NCI-H128 (cell line): ENCODE measurements around the gene NLGN1.
A peak's percentile ranks its signal among the peaks of the same experiment; 100 is the strongest.

ENCODE experiments used
- DNase-seq: peaks from one replicate; lab custom pipeline; 2025; ENCODE audit not compliant: unreplicated experiment; lab: John Stamatoyannopoulos, UW

The NLGN1 gene

DNA sequence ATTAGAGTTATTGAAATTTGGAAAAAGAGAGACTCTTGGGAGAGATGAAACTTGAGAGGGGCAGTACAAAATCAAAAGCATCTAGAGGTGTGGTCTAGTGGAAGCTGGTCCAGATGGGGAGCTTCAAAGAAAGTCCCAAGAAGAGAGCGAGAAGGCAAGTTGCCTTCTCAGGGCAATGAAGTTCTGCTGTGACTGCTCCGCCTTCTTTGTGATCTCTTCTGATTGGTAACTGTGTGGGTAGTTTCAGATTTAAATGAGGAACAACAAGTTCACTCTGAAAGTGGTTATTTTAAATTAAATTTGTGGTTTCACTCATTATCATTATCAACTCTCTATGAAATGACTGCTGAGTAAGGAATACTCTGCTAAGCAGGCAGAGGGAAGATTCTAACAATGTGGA lies 233.3 kb downstream of the NLGN1 start:
- no peak for DNase-seq

DNA sequence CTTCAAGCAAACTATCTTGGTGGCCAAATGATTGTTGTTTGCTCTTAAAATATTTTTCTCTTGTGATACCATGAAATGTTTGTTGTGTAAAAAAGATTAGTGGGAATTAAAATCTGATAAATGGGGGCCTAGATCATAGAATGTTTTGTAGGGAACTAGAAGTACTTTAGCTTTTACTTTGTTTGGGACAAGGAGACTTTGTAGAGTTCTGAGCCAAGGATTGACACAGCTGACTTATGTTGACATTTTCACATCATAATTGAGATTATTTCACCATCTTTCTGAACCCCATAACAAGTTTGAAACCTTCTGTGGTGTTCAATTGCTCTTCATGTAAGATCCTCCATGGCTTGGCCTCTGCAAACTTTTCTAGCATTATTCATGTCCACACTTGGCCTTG lies 235.4 kb downstream of the NLGN1 start:
- no peak for DNase-seq

DNA sequence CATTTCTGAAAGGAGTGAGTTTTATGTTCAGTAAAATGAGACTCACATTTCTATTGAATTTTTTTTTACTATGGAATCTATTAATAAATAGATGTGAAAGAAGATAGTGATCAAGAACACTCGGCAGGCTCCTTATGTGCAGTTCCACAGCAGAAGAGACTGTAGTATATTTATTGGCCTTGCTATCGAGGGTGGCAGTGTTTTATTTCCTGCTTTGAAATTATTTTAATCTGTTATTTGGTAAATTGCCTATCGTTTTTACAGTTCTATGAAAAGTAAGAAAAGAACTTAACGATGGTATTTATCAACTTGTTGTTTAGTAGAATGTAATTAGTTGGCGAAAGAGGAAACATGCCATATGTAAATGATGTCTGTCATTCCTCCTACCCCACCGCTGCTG lies 238.3 kb downstream of the NLGN1 start:
- no peak for DNase-seq

DNA sequence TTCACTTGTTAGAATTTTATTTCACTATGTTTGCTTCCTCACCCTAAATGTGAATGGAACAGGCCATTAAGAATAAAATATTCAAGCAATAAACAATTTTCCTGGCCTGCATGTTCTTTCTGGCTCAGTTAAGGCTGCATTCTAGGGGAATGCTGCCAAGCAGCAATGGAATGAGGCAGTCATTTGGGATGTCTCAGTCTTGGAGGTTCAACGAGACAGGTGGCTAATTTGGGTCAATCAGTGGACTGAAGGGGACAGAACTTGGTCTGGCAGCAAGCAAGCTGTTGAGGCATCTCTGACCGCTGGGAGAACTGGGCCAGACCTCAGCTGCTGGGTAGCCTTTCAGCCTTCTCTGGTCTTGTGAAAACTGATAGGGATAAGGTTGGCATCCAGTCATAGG lies 241.6 kb downstream of the NLGN1 start:
- DNase-seq: no peak

DNA sequence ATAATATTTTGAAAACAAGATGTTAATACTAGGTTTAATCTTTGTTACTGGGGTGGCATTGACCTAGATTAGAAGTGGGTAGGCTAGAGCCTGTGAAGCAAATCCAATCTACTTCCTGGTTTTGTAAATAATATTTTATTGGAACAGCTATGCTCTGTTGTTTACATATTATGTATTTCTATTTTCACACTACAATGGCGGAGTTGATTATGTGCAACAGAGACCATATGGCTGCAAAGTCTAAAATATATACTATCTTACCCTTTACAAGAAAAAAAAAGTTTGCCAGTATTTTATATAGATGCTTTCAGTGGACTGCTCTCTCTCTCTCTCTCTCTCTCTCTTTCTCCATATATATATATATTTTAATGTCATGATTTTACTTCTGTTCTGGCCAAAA lies 244.2 kb downstream of the NLGN1 start:
- DNase-seq: no peak

DNA sequence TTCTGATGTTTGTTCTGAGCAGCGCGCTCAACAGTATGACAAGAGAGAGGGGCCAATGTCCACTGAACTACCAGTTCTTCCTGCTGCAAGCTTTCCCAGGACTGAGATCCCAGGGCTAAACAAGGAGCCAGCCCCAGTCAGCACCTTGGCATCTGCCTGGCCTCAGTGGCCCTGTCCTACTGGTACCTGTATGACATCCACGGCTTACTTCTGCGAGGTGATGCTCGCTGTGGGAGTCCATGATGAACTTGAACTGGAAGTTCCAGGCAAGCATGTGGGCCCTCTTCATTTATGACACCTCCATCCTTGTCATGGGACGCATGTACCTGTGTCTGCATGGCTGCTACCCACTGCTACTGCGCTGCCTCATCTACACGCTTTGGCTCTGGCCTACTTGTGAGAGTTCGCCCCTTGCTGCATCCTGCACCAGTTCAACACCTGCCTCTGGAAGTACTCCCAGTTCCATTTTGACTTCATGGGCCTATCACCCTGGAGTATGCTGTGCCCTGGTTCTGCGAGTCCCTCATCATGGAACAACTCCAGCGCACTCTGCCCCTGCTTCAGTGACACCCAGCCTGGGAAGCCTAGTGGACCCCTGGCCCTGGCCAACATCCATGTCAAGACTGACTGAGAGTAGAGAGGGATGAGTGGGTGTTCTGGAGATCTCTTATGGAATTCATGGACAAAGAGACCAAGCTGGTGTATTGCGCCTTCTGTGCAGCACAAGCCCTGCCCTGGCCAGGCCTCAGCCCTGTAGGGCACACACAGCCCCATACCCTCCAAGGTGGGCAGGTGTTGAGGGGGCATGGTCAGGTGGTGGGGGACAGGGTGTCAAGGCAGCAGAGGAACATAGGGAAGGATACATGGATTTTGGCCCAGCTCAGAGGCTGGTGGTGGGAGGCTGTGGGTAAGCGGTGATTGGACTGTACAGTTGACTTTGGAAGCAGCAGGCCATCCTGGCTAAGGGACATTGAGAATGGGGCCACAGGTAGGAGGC lies 246.8 kb downstream of the NLGN1 start:
- no peak for DNase-seq

DNA sequence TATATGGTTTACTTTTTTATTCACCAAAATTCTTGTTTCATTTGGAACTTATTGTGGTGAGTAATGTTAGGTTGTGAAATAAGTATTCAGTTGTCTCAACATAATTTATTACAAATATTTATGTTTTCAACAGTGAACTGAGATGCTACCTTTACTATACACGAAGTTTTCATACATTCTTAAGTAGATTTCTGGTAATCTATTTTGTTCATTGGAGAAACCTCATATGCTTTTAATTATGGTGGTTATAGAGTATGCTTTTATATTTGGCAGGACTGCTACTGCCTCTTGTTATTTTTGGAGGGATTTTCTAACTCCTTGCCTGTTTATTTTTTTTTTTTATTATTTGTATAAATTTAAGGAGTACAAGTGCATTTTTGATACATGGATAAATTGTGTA lies 253.1 kb downstream of the NLGN1 start:
- DNase-seq: no peak

DNA sequence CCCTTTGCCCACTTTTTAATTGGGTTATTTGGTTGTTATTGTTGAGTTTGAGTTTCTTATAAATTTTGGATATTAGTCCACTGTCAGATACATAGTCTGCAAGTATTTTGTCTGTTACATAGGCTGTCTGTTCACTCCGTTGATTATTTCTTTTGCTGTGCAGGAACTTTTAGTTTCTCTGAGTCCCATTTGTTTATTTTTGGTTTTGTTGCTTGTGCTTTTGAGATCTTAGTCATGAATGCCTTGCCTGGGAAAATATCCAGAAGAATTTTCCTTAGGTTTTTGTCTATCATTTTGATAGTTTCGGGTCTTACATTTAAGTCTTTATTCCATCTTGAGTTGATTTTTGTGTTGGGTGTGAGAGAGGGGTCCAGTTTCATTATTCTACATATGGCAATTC lies 254.5 kb downstream of the NLGN1 start:
- DNase-seq: no peak

DNA sequence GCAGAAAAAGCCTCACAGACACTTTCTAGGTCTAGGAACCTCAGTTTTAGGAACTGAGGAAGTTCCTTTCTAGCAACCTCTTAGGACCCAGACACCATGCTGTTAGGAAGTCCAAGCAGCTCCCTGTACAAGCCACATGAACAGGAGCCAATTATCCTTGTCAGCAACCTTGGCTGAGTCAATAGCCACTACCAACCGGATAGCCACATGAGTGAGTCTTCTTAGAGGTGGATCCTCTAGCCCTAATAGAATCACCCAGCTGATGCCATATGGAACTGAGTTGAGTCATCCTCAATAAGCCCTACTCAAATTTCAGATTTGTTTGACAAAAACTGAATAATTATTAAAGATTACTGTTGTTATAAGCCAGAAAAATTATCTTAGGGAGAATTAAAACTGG lies 256.2 kb downstream of the NLGN1 start:
- DNase-seq: no peak

DNA sequence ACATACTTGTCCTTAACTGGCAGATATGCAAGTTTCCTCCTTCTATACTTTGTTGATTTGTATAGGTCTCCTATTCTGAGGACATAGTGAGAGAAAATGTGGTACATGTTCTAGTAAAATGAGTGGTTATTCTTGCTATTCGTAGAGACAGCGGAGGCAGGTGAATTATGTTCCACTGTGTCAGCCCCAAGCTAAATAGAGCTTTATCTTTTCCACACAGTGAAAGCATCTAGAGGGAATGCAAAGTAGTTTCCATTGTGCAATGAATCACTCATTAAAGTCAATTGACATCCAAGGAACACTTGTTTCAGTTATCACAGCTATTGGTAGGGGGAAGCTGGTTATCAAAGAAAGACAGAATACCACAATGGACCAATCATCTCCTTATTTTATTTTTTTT lies 262.4 kb downstream of the NLGN1 start:
- DNase-seq: no peak

DNA sequence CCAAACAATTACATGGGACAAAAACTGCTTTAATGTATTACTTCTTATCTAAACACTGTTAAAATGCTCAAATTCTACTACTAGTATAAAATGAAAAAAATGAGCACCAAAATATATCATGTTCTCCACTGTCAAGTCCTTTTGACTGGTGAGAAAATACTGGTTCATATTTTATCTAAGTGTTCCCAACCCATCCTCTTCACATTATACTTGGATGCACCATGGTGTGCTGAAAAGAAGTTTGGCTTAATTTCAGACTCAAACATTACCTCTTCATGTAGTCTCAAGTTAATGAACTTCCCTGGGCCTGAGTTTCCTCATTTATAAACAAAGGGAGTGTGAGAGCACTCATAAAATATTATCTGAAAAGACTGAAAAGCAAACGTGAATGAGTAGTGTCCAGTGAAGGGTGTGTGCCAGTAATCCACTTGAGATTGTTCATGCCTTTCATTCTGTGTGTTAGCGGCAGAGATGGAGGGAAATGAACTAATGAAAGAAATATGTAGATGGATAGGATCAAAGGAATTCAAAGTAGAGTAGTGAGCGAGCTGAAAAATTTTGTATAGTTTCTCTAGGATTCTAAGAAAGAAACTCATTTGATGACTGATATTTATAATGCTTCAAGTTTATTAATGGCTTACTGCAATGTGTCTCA lies 263.2 kb downstream of the NLGN1 start:
- no peak for DNase-seq

DNA sequence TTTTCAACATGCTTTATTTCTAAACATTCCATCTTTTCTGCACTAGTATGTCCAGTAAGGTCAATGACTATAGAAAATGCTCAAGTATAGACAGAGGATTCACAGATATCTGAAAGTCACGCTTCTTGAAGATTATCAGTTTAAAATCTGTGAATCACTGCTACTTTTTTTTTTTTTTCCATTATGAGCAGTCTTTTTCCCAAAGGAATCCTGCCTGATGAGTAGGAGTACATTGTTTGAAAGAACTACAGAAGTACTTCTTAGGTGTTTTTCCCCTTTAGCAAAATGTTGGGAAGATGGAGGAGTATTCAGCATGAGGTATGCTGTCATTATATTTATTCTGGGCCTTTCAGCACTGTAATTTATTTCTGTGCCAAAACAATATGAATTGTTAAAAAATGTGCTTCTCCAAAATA lies 266.2 kb downstream of the NLGN1 start:
- DNase-seq: no peak

DNA sequence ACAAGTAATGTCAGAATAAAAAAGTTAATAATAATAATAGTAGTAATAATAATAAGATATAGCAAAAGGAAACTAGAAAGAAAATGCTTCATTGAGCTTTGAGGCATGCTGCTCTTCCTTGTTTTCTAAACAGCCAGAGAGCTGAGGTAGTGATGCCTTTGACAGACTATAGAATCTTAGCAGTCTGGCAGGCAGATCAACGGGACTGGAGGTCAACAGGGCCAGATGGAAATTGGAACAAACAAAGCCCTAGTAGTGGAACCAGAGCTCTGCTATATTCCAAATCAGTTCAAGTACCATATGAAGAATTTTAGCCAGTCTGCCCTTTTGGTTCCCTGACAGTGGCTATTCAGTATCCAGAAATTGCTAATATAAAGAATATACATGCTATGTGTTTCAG lies 278.6 kb downstream of the NLGN1 start:
- no peak for DNase-seq

DNA sequence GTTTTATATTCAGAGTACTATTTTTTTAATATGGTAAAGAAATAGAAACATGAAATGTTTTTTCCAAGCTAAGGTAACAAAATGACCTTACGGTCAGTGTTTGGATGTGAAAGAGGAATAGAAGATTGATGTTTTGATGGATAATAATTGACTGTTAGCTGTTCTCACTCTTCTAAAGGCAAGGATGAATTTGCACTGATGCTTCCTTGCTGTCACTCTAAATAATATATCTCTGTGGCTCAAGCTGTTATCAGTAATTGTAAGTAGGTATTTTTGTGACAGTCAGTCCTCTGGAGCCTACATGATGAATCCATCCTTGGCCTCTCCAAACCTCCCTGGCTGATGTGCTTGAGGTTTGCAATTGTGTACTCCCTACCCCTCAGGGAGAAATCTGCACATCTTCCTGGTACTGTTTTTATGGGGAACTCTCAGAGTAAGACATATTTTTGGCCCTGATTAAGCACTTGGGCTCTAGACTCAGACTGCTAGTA lies 283.7 kb downstream of the NLGN1 start:
- DNase-seq: no peak

DNA sequence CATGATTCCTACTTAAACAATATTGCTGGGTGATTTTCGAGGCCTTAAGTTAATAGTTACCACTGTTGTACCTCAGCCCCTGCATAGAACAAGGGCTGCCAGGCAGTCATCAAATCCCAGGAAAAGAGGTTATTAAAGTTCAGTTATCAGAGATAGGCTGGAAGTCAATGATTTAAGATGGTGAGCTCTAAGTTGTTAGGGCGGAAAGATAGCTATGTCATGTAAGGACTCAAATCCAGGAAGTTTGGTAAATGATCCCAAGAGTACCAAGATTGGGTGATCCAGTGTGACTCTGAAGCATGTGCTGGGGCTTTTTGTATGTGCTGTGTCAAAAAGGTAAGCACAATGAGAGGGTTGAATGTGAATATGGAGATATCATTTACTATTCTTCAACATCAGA lies 287.9 kb downstream of the NLGN1 start:
- DNase-seq: no peak

DNA sequence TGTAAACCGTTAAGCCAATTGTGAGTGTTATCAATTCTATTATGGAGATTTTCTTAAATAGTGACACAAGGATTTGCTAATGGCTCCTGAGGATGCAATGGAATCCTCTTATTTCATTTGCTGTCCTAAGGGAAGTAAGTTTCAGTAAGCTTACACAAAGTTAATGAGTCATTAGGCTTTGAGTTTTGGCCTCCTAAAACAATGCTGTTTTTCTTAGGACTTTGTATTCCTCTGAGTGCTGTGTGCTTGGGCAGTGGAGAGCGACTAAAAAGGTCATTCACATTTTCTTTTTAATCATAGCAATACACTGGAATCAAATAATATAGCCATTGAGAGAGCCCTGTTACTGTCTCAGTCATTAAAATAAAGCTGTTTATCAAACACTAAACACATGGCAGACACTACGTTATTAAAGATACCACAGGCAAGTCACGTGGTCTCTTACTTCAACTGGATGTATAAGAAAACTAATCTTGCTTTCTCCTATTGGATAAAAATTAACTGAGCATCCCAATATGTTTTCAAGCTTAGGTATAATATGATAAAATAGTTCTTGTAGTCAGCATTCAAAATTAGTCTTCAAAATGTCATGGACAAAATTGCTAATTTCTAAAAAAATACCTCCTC lies 290.8 kb downstream of the NLGN1 start:
- no peak for DNase-seq

DNA sequence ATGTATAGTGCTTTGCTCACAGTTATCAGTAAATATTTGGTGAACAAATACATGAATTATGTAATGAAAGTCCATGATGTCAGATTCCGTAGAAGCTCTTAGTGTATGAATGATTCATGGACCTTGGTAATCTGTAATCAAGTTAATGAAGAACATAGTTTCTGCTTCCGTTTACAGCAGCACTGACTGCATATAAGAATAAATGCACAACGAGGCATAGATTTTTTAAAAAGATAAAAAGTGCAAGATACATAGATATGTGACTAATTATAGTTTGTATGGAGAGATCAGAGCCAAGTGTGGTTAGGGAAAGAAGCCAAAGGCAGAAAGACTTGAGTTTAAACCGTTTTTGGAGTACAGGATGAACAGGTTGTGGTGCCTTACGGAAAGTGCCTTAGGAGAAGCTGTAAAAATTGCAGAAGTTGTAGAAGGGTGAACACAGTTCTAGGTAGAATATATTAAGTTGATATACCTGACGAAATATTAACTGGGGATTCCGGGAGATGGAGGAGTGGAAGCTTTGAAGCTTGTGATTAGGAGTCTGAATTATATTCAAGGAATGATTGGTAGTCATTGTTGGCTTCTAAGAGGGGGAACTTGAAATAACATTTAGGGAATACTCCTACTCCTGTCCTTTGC lies 293.1 kb downstream of the NLGN1 start:
- DNase-seq: no peak

DNA sequence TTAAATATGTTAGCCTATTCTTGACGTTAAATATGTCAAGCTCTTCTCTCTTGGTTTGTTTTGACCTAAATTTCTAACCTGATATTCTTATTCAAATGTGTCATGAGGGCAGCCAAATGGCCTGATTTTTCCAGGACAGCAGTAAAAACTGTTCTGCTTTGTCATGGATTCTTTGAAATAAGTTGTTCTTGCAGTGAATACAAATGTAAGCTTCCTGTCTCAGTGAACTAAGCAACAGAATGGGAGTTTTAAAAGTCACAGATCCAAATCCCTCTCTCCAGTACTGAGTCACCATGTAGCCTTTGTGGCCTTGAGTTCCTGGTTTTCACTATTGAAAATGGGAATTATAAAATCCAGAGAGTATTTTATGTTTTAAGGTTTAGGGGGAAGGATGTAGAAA lies 301.8 kb downstream of the NLGN1 start:
- no peak for DNase-seq

DNA sequence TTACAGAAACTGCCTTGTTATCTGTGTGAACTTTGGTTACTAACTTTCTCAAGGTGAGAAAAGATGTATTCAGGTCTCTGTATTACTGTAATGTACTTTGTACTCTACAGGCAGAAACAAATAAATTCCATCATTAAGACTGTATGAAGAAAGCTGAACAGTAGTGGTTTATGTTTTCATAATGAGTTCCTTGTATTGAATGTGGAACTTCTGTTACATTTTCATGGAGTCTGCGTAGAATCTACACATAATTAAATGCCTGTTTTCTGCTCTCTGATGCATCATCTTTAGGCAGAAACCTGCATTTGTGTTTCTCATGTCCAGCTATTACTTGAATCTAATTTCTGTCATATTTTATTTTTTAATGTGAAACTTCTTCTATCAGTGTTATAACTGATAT lies 302.8 kb downstream of the NLGN1 start:
- DNase-seq: no peak

DNA sequence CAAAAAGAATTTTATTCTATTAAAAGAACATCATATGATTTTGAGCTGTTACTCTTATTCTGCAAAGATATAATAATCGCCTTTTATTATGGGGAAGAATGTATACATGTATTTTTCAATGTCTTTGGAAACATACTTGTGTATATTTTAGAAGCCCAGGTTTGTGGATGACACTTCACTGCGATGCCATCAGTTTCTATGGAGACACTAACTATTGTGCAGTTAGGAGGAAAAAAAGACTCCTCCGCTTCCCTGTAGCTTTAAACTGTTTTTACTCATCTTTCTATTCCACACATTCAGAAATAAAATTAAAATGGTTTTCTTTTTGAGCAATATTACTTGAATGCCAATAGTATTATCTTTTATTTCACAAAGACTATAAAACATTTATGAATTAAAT lies 305.0 kb downstream of the NLGN1 start:
- no peak for DNase-seq

DNA sequence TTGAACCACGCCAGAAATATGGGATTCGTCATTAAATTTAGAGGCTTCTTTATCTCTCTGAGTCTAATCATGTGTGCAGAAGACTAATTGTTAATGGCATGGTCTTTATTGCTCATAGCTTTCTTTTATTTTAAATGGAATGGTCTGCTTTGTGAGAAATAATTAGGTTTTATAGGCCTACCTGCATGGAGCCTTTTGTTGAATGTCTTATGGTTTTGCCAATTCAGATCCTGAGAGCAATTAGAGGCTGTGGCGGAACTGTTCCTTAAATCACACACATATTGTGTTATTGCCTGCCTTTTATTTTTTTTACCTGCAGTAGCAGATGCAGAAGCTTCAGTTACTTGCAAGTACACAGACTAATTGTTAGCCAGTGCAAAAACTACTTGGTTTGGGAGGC lies 306.2 kb downstream of the NLGN1 start:
- peak; percentile 51 for DNase-seq
